Kidney (tissue), 14 donors: ENCODE data around the gene FRAS1. TPM values are rescaled to one million over a fixed set of nuclear protein-coding genes. Genes with fewer than 3 reads are reported as not detected.

ENCODE experiments used
- DNase-seq, 5 donors: peaks; one replicate each; pipeline ENCODE4 v3.0.0-alpha.2; 2013 to 2020
- FAIRE-seq: peaks from 2 replicates; lab custom pipeline; 2012; peaks lifted over from hg19 to GRCh38; lab: Jason Lieb, UNC
- H3K27ac ChIP-seq, 2 donors: one replicate each; pipeline ENCODE4 v1.7.0; 2013; ENCODE audit warnings: low read depth in 2 of 2, low read length in 2 of 2, inconsistent platforms in 1 of 2
- H3K27me3 ChIP-seq: one replicate; pipeline ENCODE4 v1.7.1; 2013; ENCODE audit warnings: low read length, inconsistent platforms; ENCODE audit not compliant: control insufficient read depth, insufficient read depth
- H3K36me3 ChIP-seq, 3 donors: one replicate each; pipeline versions ENCODE4 v1.7.0 to v1.7.1; 2013; ENCODE audit warnings: low read length in 3 of 3, control low read depth in 1 of 3, inconsistent platforms in 1 of 3; ENCODE audit not compliant: insufficient read depth in 3 of 3, control insufficient read depth in 2 of 3
- H3K4me1 ChIP-seq, 3 donors: one replicate each; pipeline versions ENCODE4 v1.7.0 to v1.7.1; 2013; ENCODE audit warnings: low read length in 3 of 3, inconsistent platforms in 1 of 3, low read depth in 1 of 3; ENCODE audit not compliant: control insufficient read depth in 2 of 3, insufficient read depth in 2 of 3
- H3K4me3 ChIP-seq, 3 donors: one replicate each; pipeline versions ENCODE4 v1.7.0 to v1.8.1; 2013; ENCODE audit warnings: low read length in 3 of 3, control low read depth in 1 of 3, inconsistent platforms in 1 of 3
- H3K9ac ChIP-seq, 3 donors: one replicate each; pipeline versions ENCODE4 v1.7.0 to v1.7.1; 2013; ENCODE audit warnings: low read length in 3 of 3, control low read depth in 1 of 3, inconsistent platforms in 1 of 3
- H3K9me3 ChIP-seq, 3 donors: one replicate each; pipeline versions ENCODE4 v1.7.0 to v1.7.1; 2013; ENCODE audit warnings: low read length in 3 of 3, control low read depth in 1 of 3, inconsistent platforms in 1 of 3; ENCODE audit not compliant: control insufficient read depth in 2 of 3, insufficient read depth in 1 of 3
- intact Hi-C: fragments of 100-400 bp; cut with DNase I; formaldehyde crosslinking; loops from one replicate; pipeline ENCODE4 v1.11.1; 2022
- polyA plus RNA-seq: library from polyadenylated mRNA; stranded (reverse); fragments of 350-450 nt; fragmentation: Illumina TruSeq; extraction: RNeasy Lipid Tissue Mini Kit (QIAGEN cat#74804); gene quantifications from one replicate; pipeline ENCODE4 v1.2.3, GENCODE V29; 2014; ENCODE audit warnings: low read depth, low replicate concordance; ENCODE audit not compliant: insufficient read depth
- total RNA-seq: library from RNA; stranded (reverse); fragmentation: NEBNext Ultra II Directional; extraction: Animal tissue kit (Norgen Biotek cat#: 25700); gene quantifications from one replicate; pipeline ENCODE4 v1.2.1, GENCODE V29; 2021
- TF ChIP-seq, protein P1 (sequence below): IDR thresholded peaks from 3 replicates; pipeline ENCODE4 v1.5.1; 2012; ENCODE audit warnings: mild to moderate bottlenecking, moderate library complexity, borderline replicate concordance; ENCODE audit not compliant: insufficient read depth; ENCODE audit errors: extremely low read depth
- donor health status: control.
- donor health status: control.
- donor health status: control.
- donor health status: control.
- donor health status: control.
- donor health status: DM: yes; HTN: yes; CAD: no.
- donor health status: Normal renal cell carcinoma (clear cell type).

FRAS1 gene
- total and polyA plus RNA-seq, 2 donors from 2014 or later: 6.5 to 31.5 TPM

DNA sequence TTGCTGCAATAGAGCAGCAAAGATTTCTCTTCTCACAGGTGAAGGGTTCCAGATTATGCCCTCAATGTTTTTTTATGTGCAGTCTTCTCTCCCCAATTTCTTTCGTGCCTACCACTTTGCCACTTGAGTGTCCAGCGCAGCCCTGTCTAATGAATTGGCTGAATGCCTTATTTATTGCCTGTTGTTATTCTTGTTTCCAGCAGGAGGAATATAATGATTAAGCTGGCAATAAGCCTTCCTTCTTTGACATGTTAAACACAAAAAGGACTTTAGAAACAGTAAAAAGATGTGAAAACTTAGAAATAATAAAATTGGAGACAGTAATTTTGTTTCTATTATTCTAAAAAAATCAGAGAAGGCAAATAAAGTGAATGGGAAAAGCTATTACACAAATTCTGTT is 34.6 kb upstream of the FRAS1 start:
- H3K9ac ChIP-seq: no peak overlapping the region
- H3K9me3 ChIP-seq: no peaks in the 10 kb centered on the region
- H3K4me1 ChIP-seq: peaks cover 0 to 5% (median 0%) of the 10 kb centered on the region in 3 donors
- FAIRE-seq (no peak), DNase-seq (peak in 2 of 5 donors; percentile 9 to 13)
- intact Hi-C loops: no loop called here
- no peak overlapping the region for H3K27ac ChIP-seq
- H3K36me3 ChIP-seq: no peaks in the 10 kb centered on the region
- TF ChIP-seq, protein P1, sequence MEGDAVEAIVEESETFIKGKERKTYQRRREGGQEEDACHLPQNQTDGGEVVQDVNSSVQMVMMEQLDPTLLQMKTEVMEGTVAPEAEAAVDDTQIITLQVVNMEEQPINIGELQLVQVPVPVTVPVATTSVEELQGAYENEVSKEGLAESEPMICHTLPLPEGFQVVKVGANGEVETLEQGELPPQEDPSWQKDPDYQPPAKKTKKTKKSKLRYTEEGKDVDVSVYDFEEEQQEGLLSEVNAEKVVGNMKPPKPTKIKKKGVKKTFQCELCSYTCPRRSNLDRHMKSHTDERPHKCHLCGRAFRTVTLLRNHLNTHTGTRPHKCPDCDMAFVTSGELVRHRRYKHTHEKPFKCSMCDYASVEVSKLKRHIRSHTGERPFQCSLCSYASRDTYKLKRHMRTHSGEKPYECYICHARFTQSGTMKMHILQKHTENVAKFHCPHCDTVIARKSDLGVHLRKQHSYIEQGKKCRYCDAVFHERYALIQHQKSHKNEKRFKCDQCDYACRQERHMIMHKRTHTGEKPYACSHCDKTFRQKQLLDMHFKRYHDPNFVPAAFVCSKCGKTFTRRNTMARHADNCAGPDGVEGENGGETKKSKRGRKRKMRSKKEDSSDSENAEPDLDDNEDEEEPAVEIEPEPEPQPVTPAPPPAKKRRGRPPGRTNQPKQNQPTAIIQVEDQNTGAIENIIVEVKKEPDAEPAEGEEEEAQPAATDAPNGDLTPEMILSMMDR: no peak
- no peak overlapping the region for H3K4me3 ChIP-seq
- H3K27me3 ChIP-seq: no peaks in the 10 kb centered on the region

DNA sequence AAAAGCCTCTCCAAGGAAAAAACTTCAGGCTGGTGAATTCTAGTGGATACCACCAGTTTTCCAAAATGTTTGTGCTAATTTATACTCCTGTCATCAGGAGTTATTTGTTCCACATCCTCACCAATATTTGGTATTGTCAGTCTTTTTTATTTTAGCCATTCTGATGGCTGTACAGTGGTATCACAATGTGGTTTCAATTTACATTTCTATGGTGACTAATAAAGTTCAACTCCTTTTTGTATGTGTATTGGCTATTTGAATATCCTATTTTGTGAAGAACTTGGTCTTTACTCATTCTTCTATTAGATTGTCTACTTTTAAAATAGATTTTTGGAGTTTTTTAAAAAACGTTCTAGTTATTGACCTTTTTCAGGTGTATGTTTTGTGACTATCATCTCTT is 33.0 kb upstream of the FRAS1 start:
- intact Hi-C loops: no loop called here
- H3K36me3 ChIP-seq: no peaks in the 10 kb centered on the region

DNA sequence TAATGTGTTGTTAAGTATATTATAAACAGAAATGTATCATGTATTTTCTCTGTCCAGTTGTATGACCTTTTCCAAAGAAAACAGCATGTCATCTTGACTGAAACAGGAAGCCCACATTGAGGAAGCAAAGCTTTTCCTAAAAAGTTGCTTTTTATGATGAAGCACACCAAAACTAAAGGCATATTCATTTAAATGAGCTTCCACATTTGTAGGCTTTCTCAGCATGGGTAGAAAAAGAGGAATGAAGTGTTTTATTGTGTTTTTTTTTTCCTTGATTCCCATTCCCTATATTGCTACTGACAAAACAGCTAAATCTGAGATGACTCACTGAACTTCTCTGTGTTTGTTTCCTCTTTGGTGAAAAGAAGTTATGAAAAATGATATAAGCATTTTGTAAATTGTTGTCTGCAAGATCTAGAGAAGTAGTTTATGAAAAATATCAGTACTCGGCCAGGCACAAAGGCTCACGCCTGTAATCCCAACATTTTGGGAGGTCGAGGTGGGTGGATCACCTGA is 32.5 kb upstream of the FRAS1 start:
- Histone ChIP-seq H3K4me3 (no peak overlapping the region), H3K27ac (no peak overlapping the region), H3K4me1 (no peaks in the 10 kb centered on the region), H3K9me3 (no peaks in the 10 kb centered on the region), H3K36me3 (no peaks in the 10 kb centered on the region), H3K27me3 (no peaks in the 10 kb centered on the region), H3K9ac (no peak overlapping the region)
- TF ChIP-seq, protein P1: no peak
- no peak for FAIRE-seq
- DNase-seq: no peak
- intact Hi-C loops: no loop called here

More for the DNA sequence above, 33.0 kb upstream of the FRAS1 start:
- FAIRE-seq (no peak), DNase-seq (no peak)
- H3K27me3 ChIP-seq: no peaks in the 10 kb centered on the region
- no peak overlapping the region for H3K4me3 ChIP-seq
- no peaks in the 10 kb centered on the region for H3K9me3 ChIP-seq
- TF ChIP-seq, protein P1: no peak
- H3K9ac ChIP-seq: no peak overlapping the region
- H3K4me1 ChIP-seq: no peaks in the 10 kb centered on the region
- no peak overlapping the region for H3K27ac ChIP-seq
